C4-2B (cell line): ENCODE measurements around the gene CLDN4.
"Not testable (repeated sequence)": the region's sequence is repeated elsewhere in the genome, so short reads cannot be mapped to it uniquely, and the experiment has no call there.

Source experiments
- H3K27ac ChIP-seq: fragments of 450-650 bp; 2 replicates; pipeline ENCODE4 v1.5.1; 2017
- CTCF ChIP-seq: fragments of 450-650 bp; conservative IDR thresholded peaks from 2 replicates; pipeline ENCODE4 v1.5.1; 2017; ENCODE audit warnings: mild to moderate bottlenecking
- ZFX ChIP-seq: fragments of 450-650 bp; IDR thresholded peaks from 2 replicates; pipeline ENCODE4 v1.6.1; 2017

Gene CLDN4

GRCh38 chr7:73840715-73841379 lies 10.1 kb downstream of the CLDN4 start:
- no peak overlapping the region; the same call in 1 of the 2 replicates for H3K27ac ChIP-seq
- TF ChIP-seq CTCF (no peak), ZFX (no peak)

GRCh38 chr7:73841689-73842066 lies 10.9 kb downstream of the CLDN4 start:
- peak overlapping the region; percentile 78 for H3K27ac ChIP-seq

GRCh38 chr7:73842067-73842976 lies 11.5 kb downstream of the CLDN4 start, which contains the start of gene METTL27:
METTL27 (minus strand) TSS chr7:73842516; CDS start chr7:73842140, 376 bp downstream.
- TF ChIP-seq ZFX, result peak; percentile 59; the same call in 1 of the 2 replicates
- TF ChIP-seq CTCF, result no peak
- H3K27ac ChIP-seq, result peak within 1 kb of the TSS; percentile 78

More at GRCh38 chr7:73841689-73842066, 10.9 kb downstream of the CLDN4 start:
- TF ChIP-seq ZFX (no peak), CTCF (no peak)

GRCh38 chr7:73844131-73844547 lies 13.3 kb downstream of the CLDN4 start:
- TF ChIP-seq ZFX (no peak), CTCF (no peak)
- H3K27ac ChIP-seq, result no peak overlapping the region

DNA sequence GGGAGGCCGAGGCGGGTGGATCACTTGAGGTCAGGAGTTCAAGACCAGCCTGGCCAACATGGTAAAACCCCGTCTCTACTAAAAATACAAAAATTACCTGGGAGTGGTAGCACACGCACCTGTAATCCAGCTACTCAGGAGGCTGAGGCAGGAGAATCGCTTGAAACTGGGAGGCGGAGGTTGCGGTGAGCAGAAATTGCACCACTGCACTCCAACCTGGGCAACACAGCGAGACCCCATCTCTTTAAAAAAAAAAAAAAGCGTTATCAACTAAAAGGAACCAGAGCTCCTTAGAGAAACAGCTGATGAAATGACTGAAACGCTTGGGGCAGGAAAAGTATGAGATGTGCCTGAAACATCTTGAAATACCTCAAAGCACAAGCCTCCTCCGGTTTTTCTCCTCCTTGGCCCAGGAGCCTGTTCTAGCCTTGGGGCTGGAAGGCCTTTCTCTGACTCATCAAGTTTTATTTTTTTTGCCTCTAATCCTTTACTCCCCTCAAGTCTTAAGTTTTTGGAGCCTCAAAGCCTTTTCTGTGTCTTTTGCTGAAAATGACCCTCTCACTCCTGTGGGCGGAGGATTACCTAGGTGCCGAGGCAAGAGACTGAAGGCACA lies 14.2 kb downstream of the CLDN4 start:
- TF ChIP-seq CTCF, result no peak
- TF ChIP-seq ZFX, result no peak
- H3K27ac ChIP-seq, result no peak overlapping the region

- not testable (repeated sequence) for H3K27ac ChIP-seq
These were observed 15.0 kb downstream of the CLDN4 start for GRCh38 chr7:73845701-73846195.

- H3K27ac ChIP-seq, result no peak overlapping the region
- TF ChIP-seq ZFX (no peak), CTCF (no peak)
These were observed 17.3 kb downstream of the CLDN4 start for GRCh38 chr7:73847941-73848723.
